ENCODE data around the gene TRIM77.
"Not testable (repeated sequence)": the region's sequence is repeated elsewhere in the genome, so short reads cannot be mapped to it uniquely, and the experiment has no call there.

- not testable (repeated sequence) for TF ChIP-seq CTCF, POLR2A (IDR thresholded peaks at IDR 0.05)
Measured at GRCh38 chr11:89673380-89673779, 36.7 kb upstream of the TRIM77 start.
